Measurements from ENCODE around the gene MAP4K2. TPM values are rescaled to one million over a fixed set of nuclear protein-coding genes. Genes with fewer than 3 reads are reported as not detected.
"Not testable (repeated sequence)": the region's sequence is repeated elsewhere in the genome, so short reads cannot be mapped to it uniquely, and the experiment has no call there.

The MAP4K2 gene
- total and polyA plus RNA-seq, 2 donors: 23.9 to 37.6 TPM

DNA sequence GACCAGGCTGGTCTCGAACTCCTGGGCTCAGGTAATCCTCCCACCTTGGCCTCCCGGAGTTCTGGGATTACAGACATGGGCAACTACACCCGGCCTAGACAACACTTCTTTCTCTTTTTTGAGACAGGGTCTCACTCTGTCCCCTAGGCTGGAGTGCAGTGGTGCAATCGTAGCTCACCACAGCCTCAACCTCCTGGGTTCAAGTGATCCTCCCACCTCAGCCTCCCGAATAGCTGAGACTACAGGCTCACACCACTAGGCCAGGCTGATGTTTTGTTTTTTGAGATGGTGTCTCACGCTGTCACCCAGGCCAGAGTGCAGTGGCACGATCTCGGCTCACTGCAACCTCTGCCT is 42.7 kb upstream of the MAP4K2 start:
- H3K4me1 ChIP-seq (ENCODE audit: control insufficient read depth in 2 of 2, insufficient read depth in 2 of 2, low read length in 2 of 2): peaks cover 26 to 54% of the 10 kb centered on the region in 2 donors
- not testable (repeated sequence) for H3K27ac ChIP-seq (ENCODE audit: low read depth in 1 of 2, low read length in 1 of 2); H3K9me3 ChIP-seq (ENCODE audit: control insufficient read depth in 2 of 2, insufficient read depth in 1 of 2, low read length in 1 of 2); H3K36me3 ChIP-seq (ENCODE audit: control insufficient read depth in 2 of 2, insufficient read depth in 2 of 2, low read length in 1 of 2); H3K4me3 ChIP-seq (ENCODE audit: low read length in 2 of 2); DNase-seq (ENCODE audit: low read depth in 6 of 9, low spot score in 9 of 9); H3K27me3 ChIP-seq (ENCODE audit: control insufficient read depth in 2 of 2, insufficient read depth in 1 of 2, low read length in 1 of 2)
- 98% methylated on average over 8 of the region's 8 CpGs for WGBS

GRCh38 chr11:64845129-64845775 is 42.2 kb upstream of the MAP4K2 start:
- Histone ChIP-seq H3K4me3 (ENCODE audit: low read length in 2 of 2) (peak overlapping the region; percentile 56 to 64), H3K9me3 (ENCODE audit: control insufficient read depth in 2 of 2, insufficient read depth in 1 of 2, low read length in 1 of 2) (peaks cover 0 to 4% of the 10 kb centered on the region in 2 donors), H3K27ac (ENCODE audit: low read depth in 1 of 2, low read length in 1 of 2) (peak overlapping the region in 1 of 2 donors; percentile 10), H3K4me1 (ENCODE audit: control insufficient read depth in 2 of 2, insufficient read depth in 2 of 2, low read length in 2 of 2) (peaks cover 24 to 50% of the 10 kb centered on the region in 2 donors), H3K36me3 (ENCODE audit: control insufficient read depth in 2 of 2, insufficient read depth in 2 of 2, low read length in 1 of 2) (no peaks in the 10 kb centered on the region), H3K27me3 (ENCODE audit: control insufficient read depth in 2 of 2, insufficient read depth in 1 of 2, low read length in 1 of 2) (no peaks in the 10 kb centered on the region)
- WGBS: 35% methylated on average over 9 of the region's 9 CpGs
- no peak for DNase-seq (ENCODE audit: low read depth in 6 of 9, low spot score in 9 of 9)

DNA sequence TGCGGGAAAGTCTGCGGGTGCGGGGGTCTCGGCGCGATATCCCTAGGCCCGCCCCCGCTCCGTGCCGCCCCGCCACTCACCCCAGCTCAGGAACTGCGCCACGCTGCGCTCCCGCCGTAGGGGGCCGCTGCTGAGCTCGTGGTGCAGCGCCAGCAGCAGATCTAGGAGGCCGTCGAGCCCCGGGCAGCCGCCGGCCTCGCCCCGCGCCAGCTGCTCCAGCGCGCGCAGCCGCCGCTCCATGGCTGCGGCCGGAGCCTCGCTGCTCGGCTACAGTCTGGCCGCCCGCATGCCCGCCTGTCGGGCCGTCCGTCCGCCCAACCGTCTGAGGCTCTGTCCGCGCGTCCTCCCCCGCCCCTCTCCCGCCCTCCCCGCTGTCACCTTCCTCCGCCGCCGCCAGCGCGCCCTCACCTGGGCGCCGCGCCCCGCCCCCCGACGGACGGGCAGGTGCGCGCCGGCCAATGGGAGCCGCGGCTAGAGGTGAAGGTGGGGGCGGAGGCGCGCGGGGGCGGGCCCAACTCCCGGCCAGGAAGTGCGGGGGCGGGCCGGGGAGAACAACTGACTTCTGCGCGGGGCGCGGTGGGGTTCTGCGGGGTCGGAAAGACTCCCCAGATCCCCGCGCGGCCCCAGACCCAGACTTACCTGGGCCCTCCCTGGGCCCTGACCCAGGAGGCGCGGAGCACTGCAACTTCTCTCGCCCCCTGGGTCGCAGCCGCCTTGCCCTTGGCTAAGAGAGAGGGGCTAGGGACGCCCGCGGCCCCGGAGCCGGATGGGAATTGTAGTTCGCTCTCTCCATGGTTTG is 41.5 kb upstream of the MAP4K2 start, which contains the start of gene CDC42BPG:
Gene CDC42BPG, minus strand, starts transcription at position 324 of the 799 bp plus-strand sequence. Its CDS starts 84 bp downstream, at position 240.
- 1% methylated on average over 96 of the region's 96 CpGs for WGBS
- peak in 4 of 9 donors; percentile 57 to 82 (median 72) for DNase-seq (ENCODE audit: low read depth in 6 of 9, low spot score in 9 of 9)
- peaks cover 20 to 42% of the 10 kb centered on the region in 2 donors for H3K4me1 ChIP-seq (ENCODE audit: control insufficient read depth in 2 of 2, insufficient read depth in 2 of 2, low read length in 2 of 2)

DNA sequence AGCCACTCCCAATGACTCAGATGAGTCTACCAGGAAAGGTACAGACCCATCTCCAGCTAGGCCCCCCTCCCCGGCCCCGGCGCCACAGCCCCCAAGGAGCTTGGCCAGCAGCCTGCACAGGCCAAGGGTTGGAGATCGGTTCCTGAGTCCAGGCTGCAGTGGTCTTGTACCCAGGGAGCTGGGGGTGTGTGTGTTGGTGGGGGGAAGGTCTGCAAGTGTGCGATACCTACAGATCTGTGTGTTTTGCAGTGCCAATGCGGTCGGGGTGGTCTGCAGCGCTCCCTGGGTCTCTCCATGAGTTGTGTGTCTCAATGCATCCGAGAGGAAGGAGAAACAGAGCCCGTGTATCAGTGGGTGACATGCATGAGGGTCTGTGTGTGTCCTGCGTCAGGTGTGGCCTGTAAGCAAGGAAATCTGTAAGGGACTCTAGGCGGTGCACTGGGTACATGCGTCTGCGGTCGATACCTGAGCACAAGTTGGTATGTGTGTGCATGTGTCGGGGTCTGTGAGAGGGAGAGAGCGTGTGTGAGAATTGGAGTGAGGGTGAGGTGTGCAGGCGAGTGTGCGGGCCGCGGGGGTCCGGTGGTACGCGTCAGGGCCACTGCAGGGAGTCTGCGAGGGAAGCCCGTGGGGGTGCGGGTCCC is 40.8 kb upstream of the MAP4K2 start:
- peak overlapping the region in 1 of 2 donors; percentile 68 for H3K27ac ChIP-seq (ENCODE audit: low read depth in 1 of 2, low read length in 1 of 2)
- H3K9me3 ChIP-seq (ENCODE audit: control insufficient read depth in 2 of 2, insufficient read depth in 1 of 2, low read length in 1 of 2): peaks cover 0 to 4% of the 10 kb centered on the region in 2 donors
- H3K27me3 ChIP-seq (ENCODE audit: control insufficient read depth in 2 of 2, insufficient read depth in 1 of 2, low read length in 1 of 2): no peaks in the 10 kb centered on the region
- H3K36me3 ChIP-seq (ENCODE audit: control insufficient read depth in 2 of 2, insufficient read depth in 2 of 2, low read length in 1 of 2): peaks cover 0 to 8% of the 10 kb centered on the region in 2 donors
- no peak for DNase-seq (ENCODE audit: low read depth in 6 of 9, low spot score in 9 of 9)
- H3K4me1 ChIP-seq (ENCODE audit: control insufficient read depth in 2 of 2, insufficient read depth in 2 of 2, low read length in 2 of 2): peaks cover 17 to 35% of the 10 kb centered on the region in 2 donors
- 59% methylated on average over 27 of the region's 27 CpGs for WGBS
- peak overlapping the region; percentile 20 to 64 for H3K4me3 ChIP-seq (ENCODE audit: low read length in 2 of 2)

More for the DNA sequence above, 41.5 kb upstream of the MAP4K2 start, which contains the start of gene CDC42BPG:
- H3K36me3 ChIP-seq (ENCODE audit: control insufficient read depth in 2 of 2, insufficient read depth in 2 of 2, low read length in 1 of 2): peaks cover 0 to 5% of the 10 kb centered on the region in 2 donors
- peaks cover 0 to 4% of the 10 kb centered on the region in 2 donors for H3K9me3 ChIP-seq (ENCODE audit: control insufficient read depth in 2 of 2, insufficient read depth in 1 of 2, low read length in 1 of 2)
- peak within 1 kb of the TSS; percentile 10 to 83 for H3K27ac ChIP-seq (ENCODE audit: low read depth in 1 of 2, low read length in 1 of 2)
- no peaks in the 10 kb centered on the region for H3K27me3 ChIP-seq (ENCODE audit: control insufficient read depth in 2 of 2, insufficient read depth in 1 of 2, low read length in 1 of 2)
- H3K4me3 ChIP-seq (ENCODE audit: low read length in 2 of 2): peak within 1 kb of the TSS; percentile 56 to 64

DNA sequence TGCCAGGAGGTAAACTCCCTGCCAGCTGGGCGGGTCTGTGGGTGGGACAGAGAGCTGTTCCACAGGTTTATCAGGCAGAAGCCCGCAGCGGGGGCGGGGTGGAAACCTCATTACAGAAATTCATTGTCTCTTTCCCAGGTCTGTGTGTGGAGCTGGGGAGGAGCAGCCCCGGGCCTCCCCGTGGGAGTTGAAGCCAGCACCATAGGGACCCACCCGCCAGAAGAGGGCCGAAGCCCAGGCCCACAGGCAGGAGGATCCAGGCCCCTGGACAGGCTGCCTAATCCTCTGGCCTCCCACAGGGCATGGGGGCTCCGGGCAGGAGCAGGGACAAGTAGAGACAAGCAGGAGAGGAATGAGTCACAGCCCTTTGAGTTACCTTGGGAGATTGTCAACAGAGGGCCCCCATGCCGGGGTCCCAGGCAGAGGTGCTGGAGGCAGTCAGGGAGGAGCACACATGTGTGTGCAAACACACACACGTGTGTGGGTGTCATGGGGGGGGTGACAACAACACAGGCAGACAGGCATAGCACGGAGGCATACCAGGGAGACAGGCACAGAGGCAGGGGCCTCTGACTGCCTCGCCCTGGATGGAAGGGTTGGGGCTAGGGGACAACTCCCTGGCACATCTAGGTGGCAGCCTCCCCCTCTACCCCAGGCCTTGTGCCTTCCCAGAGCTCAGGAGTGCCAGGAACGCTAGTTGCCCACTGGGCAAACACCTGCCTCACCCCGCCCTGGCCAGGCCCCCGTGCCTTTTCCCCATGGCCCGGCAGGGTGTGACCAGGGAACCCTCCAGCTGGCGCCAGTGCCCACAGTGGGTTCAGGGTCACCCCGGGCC is 40.1 kb upstream of the MAP4K2 start:
- Histone ChIP-seq H3K27ac (ENCODE audit: low read depth in 1 of 2, low read length in 1 of 2) (peak overlapping the region; percentile 20 to 32), H3K4me3 (ENCODE audit: low read length in 2 of 2) (no peak overlapping the region), H3K9me3 (ENCODE audit: control insufficient read depth in 2 of 2, insufficient read depth in 1 of 2, low read length in 1 of 2) (peaks cover 0 to under 1% of the 10 kb centered on the region in 2 donors), H3K36me3 (ENCODE audit: control insufficient read depth in 2 of 2, insufficient read depth in 2 of 2, low read length in 1 of 2) (peaks cover 0 to 12% of the 10 kb centered on the region in 2 donors), H3K27me3 (ENCODE audit: control insufficient read depth in 2 of 2, insufficient read depth in 1 of 2, low read length in 1 of 2) (no peaks in the 10 kb centered on the region), H3K4me1 (ENCODE audit: control insufficient read depth in 2 of 2, insufficient read depth in 2 of 2, low read length in 2 of 2) (peaks cover 9 to 28% of the 10 kb centered on the region in 2 donors)
- WGBS: 93% methylated on average over 19 of the region's 19 CpGs
- DNase-seq (ENCODE audit: low read depth in 6 of 9, low spot score in 9 of 9): no peak

DNA sequence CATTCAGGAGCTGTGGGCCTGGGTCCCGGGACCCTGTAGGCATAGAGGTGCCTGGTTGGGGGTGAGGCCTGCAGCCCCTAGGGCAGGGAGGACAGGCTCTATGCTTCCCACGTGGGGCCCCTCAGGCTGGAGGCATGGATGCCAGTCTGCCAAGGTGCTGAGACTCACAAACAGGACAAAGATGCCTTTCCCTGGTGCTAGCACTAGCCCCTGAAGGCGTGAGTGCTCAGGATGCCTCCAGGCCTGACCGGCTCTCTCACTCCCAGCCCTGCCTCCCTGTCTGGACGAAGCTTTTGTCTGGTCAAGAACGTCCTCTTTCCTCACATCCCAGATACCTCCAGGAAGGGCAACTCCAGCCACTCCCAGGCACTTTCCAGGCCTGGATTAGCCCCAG is 39.3 kb upstream of the MAP4K2 start:
- peaks cover 8 to 21% of the 10 kb centered on the region in 2 donors for H3K4me1 ChIP-seq (ENCODE audit: control insufficient read depth in 2 of 2, insufficient read depth in 2 of 2, low read length in 2 of 2)
- no peak for DNase-seq (ENCODE audit: low read depth in 6 of 9, low spot score in 9 of 9)
- no peak overlapping the region for H3K4me3 ChIP-seq (ENCODE audit: low read length in 2 of 2)
- peaks cover 0 to 12% of the 10 kb centered on the region in 2 donors for H3K36me3 ChIP-seq (ENCODE audit: control insufficient read depth in 2 of 2, insufficient read depth in 2 of 2, low read length in 1 of 2)
- H3K27me3 ChIP-seq (ENCODE audit: control insufficient read depth in 2 of 2, insufficient read depth in 1 of 2, low read length in 1 of 2): no peaks in the 10 kb centered on the region
- H3K9me3 ChIP-seq (ENCODE audit: control insufficient read depth in 2 of 2, insufficient read depth in 1 of 2, low read length in 1 of 2): no peaks in the 10 kb centered on the region
- WGBS: 93% methylated on average over 6 of the region's 6 CpGs
- H3K27ac ChIP-seq (ENCODE audit: low read depth in 1 of 2, low read length in 1 of 2): peak overlapping the region; percentile 11 to 32

DNA sequence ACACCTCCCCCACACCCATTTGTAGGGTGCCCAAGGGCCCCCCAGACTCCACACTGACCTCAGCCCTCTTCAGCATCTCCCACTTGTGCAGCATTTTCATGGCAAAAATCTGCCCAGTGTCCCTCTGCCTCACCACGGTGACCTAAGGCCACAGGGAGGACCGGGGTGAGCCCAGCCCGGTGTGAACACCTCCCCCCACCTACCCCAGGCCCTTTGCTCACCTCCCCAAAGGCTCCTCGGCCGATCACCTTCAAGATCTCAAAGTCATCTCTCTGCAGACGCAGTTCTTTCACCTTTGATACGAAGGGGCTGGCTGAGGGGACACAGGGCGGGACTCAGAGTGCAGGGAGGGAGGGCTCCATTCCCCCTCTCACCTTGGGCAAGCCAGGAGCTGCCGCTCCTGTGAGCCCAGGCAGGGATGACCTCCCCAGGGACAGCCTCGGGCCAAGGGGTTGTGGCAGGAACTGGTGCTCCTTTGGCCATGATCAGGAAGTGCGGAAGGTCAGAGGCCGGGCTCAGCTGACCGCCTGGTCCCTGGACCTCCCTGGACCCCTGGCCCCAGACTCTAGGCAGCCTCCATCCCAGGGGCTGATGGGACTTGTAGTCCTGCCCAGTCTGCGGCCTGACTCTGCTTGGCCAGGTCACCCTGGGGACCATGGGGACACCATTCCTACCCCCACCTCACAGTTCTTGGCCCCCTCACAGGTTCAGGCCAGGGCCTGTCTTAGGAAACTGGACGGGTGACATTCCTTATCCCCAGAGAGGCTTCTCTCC is 38.8 kb upstream of the MAP4K2 start:
- no peaks in the 10 kb centered on the region for H3K27me3 ChIP-seq (ENCODE audit: control insufficient read depth in 2 of 2, insufficient read depth in 1 of 2, low read length in 1 of 2)
- H3K9me3 ChIP-seq (ENCODE audit: control insufficient read depth in 2 of 2, insufficient read depth in 1 of 2, low read length in 1 of 2): no peaks in the 10 kb centered on the region
- H3K36me3 ChIP-seq (ENCODE audit: control insufficient read depth in 2 of 2, insufficient read depth in 2 of 2, low read length in 1 of 2): peaks cover 0 to 12% of the 10 kb centered on the region in 2 donors
- peaks cover 8 to 18% of the 10 kb centered on the region in 2 donors for H3K4me1 ChIP-seq (ENCODE audit: control insufficient read depth in 2 of 2, insufficient read depth in 2 of 2, low read length in 2 of 2)
- DNase-seq (ENCODE audit: low read depth in 6 of 9, low spot score in 9 of 9): no peak
- no peak overlapping the region for H3K4me3 ChIP-seq (ENCODE audit: low read length in 2 of 2)
- H3K27ac ChIP-seq (ENCODE audit: low read depth in 1 of 2, low read length in 1 of 2): peak overlapping the region in 1 of 2 donors; percentile 39
- 94% methylated on average over 15 of the region's 15 CpGs for WGBS
